HFF-Myc (cell line): ENCODE measurements around the gene LINGO1.

Experiments used
- DNase-seq: peaks from one replicate; pipeline ENCODE4 v3.0.0-alpha.2; 2011; ENCODE audit warnings: low read depth; ENCODE audit errors: extremely low read depth
- H3K4me3 ChIP-seq: replicated peaks from 2 replicates; pipeline ENCODE4 v1.5.1; 2011; ENCODE audit warnings: low read depth, mild to moderate bottlenecking, control low read depth, low read length
- TF ChIP-seq, protein P1 (sequence below): IDR thresholded peaks from 2 replicates; pipeline ENCODE4 v1.5.1; 2012; ENCODE audit warnings: mild to moderate bottlenecking, low read depth, low read length, control low read depth; ENCODE audit errors: missing control alignments

LINGO1 gene

DNA sequence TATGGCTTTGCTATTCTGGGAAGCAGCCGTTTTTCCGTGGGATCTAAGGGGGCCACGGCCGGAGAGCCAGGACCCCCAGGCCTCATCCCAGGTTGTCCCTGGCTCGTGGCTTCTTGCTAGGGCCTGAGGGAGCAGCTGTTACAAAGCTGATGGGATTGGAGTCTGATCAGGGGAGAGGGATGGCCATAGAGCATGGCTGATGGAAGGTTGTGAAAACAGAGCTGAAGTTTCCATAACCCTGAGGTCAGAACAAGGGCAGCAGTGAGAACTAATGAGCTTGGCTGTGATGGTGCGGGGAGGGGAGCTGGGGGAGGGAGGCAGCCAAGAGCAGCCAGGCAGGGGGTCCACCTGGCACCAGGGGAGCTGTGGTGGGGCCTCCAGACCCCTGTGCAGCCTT, 63.0 kb downstream of the LINGO1 start:
- TF ChIP-seq, protein P1, sequence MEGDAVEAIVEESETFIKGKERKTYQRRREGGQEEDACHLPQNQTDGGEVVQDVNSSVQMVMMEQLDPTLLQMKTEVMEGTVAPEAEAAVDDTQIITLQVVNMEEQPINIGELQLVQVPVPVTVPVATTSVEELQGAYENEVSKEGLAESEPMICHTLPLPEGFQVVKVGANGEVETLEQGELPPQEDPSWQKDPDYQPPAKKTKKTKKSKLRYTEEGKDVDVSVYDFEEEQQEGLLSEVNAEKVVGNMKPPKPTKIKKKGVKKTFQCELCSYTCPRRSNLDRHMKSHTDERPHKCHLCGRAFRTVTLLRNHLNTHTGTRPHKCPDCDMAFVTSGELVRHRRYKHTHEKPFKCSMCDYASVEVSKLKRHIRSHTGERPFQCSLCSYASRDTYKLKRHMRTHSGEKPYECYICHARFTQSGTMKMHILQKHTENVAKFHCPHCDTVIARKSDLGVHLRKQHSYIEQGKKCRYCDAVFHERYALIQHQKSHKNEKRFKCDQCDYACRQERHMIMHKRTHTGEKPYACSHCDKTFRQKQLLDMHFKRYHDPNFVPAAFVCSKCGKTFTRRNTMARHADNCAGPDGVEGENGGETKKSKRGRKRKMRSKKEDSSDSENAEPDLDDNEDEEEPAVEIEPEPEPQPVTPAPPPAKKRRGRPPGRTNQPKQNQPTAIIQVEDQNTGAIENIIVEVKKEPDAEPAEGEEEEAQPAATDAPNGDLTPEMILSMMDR, result no peak
- H3K4me3 ChIP-seq, result no peak overlapping the region
- no peak for DNase-seq

DNA sequence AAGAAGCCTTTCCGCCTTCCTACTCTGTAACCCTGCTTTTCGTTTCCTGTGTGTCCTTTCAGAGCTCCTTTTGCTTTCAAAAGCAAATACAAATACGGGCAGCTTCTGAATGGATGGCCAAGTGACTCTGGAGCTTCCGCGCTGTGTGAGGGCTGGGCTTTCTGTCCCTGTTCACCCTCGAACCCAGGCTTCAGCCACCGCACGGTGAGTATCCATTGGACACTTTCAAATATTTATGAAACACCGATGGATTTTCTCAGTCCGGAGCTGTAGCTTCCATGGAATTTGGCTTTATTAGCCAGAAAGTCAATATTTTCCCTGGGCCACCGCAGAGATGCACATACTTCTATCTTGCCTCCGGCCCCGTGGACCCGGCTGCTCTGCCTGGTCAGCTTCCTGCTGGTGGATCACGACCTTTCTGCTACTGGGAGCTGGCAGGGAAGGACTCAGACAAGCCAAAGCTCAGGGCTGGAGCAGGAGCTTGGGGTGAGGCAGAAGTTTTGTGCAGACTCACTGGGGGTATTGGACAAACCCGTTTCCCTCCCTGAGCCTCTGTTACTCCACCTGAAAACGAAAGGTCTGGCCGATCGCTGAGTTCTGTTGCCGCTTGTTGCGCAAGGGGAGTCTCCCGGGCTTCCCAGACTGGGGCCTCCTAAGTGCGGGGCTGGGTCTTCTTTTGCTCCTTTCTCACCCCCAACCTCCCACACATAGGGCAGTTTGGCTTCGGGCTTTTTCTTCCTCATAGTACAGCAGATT, 63.6 kb downstream of the LINGO1 start:
- TF ChIP-seq, protein P1, result no peak
- no peak for DNase-seq

DNA sequence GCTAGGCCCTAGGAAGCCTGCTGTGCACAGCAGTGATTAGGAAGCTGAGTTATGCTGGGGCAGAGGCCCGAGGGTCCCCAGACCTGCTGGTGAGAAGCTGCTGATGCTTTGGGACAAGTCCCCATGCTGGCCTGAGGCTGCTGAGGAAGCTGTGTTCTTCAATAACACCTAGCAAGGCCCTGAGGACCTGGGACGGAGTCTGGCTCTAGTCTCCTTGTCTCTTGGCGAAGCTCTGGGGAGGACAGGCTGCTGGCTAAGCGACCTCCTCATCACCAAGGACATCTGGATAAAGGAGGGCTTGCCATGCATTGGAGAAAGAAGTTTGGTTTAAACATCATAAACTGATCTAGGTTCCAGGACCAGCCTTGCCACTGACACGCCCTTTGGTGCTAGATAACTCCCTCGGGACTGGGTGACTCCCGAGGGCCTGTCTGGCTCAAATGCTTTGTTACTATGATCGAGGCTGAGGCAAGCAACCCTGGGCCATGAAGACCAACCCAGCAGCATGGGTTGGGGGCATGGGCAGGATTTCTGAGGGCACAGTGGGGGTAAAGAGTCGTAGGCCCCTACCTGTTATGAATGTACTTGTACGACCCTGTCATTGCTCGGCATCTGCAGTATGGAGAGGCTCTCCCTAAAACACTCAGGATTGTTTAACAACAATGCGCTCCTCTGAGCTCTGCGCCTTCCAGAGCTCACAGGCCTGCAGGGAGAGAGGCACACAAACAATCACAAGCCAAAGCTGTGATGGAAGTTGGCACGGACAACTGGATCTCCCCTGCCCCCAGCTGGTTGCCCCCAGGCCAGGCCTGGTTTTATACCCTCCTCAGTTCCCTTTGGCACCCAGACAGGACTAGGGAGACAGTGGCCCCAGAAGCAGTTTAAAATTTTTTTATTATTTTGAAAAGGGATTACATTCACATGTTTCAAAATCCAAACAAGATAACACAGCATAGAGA, 64.4 kb downstream of the LINGO1 start:
- no peak overlapping the region for H3K4me3 ChIP-seq
- DNase-seq, result no peak
- TF ChIP-seq, protein P1, result no peak

More for the DNA sequence above, 63.6 kb downstream of the LINGO1 start:
- no peak overlapping the region for H3K4me3 ChIP-seq

DNA sequence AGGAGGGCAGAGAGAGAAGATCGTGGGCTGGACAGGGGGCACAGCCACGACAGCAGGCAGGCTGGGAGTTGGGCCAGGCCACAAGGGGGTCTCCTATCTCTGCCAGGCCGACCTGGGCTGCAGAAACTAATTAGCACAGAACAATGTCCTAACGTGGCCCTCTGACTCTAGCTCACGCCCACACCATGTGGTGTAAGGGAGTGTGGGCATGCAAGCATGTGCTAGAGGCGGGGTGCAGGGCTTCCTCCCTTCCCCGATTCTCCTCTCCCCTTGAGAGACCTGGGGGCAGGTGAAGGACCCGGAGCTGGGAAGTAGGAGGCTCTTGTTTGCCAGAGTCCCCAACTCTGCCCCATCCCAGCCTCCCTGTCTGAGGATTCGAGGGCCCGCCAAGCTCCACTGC, 65.5 kb downstream of the LINGO1 start:
- H3K4me3 ChIP-seq, result no peak overlapping the region
- TF ChIP-seq, protein P1, result no peak
- no peak for DNase-seq

DNA sequence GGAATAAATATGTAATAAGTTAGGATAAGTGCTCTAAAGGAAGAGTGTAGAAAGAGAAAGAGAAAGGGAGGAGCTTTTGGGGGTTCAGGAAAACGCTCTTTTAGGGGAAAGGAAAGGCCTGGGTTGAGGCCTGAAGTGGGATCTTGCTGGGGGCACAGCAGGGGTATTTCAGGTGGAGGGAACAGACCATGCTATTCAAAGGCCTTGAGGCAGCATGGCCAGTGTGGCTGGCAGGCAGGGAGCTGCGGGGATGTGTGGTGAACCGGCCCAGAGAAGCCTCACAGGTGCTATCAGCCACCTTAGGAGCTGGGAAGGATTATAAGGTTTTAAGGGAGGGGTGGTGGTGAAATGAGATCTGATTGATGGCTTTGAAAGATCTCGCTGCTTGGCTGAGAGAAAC, 66.6 kb downstream of the LINGO1 start:
- DNase-seq, result no peak
- TF ChIP-seq, protein P1, result no peak
- H3K4me3 ChIP-seq, result no peak overlapping the region

DNA sequence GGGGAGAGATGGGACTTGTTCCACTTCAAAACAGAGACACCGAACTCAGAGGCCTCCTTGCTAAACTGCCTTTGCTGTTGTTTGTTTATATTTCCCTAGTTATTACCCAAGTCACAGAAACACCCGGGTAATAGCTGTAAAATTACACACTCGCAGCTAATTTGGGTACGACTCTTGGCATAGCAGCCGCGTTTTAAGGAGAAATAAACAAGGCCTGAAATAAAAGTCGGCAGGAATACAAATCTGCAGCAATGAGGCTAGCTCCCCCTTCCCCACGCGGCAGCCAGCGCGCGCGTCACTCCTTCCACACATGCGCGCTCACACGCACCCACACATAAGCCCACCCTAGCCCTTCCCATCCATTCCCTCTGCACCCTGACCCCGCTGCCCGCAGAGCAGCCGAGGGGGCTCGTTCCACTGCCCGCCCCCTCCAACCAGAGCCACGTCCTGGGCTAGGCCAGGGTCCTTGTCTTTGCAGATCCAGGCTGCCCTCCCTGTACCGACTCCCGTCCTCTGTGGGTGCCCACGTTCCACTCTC, 67.3 kb downstream of the LINGO1 start:
- H3K4me3 ChIP-seq, result no peak overlapping the region
- no peak for DNase-seq
- TF ChIP-seq, protein P1, result no peak
